Lung (tissue), 12 donors: ENCODE data around the gene LRGUK. TPM values are rescaled to one million over a fixed set of nuclear protein-coding genes. Genes with fewer than 3 reads are reported as not detected.

ENCODE experiments used
- ATAC-seq: fragments of 200-7000 bp; cut with Tn5 transposase; one replicate; pipeline ENCODE4 v1.9.1; 2020; ENCODE audit warnings: moderate number of reproducible peaks; ENCODE audit not compliant: insufficient read depth, low FRiP score
- DNase-seq, 3 donors: peaks; one replicate each; pipeline ENCODE4 v3.0.0-alpha.2; 2013 to 2017
- H3K27ac ChIP-seq, 2 donors: one replicate each; pipeline ENCODE4 v1.5.1; 2013; ENCODE audit warnings: mild to moderate bottlenecking in 2 of 2, moderate library complexity in 2 of 2, control low read depth in 1 of 2, inconsistent platforms in 1 of 2, low read depth in 1 of 2, low read length in 1 of 2
- H3K27me3 ChIP-seq, 3 donors: one replicate each; pipeline ENCODE4 v1.5.1; 2013; ENCODE audit warnings: low read length in 2 of 3; ENCODE audit not compliant: control insufficient read depth in 3 of 3, insufficient read depth in 3 of 3
- H3K36me3 ChIP-seq, 4 donors: one replicate each; pipeline ENCODE4 v1.5.1; 2013; ENCODE audit warnings: low read length in 4 of 4, mild to moderate bottlenecking in 1 of 4, moderate library complexity in 1 of 4; ENCODE audit not compliant: control insufficient read depth in 4 of 4, insufficient read depth in 4 of 4
- H3K4me1 ChIP-seq, 5 donors: one replicate each; pipeline ENCODE4 v1.5.1; 2013; ENCODE audit warnings: low read length in 5 of 5, mild to moderate bottlenecking in 2 of 5, moderate library complexity in 1 of 5; ENCODE audit not compliant: control insufficient read depth in 5 of 5, insufficient read depth in 5 of 5
- H3K4me3 ChIP-seq: one replicate; pipeline ENCODE4 v1.5.1; 2013; ENCODE audit warnings: mild to moderate bottlenecking, control low read depth, moderate library complexity
- H3K9ac ChIP-seq, 2 donors: one replicate each; pipeline ENCODE4 v1.5.1; 2013; ENCODE audit warnings: low read length in 2 of 2, control low read depth in 1 of 2; ENCODE audit not compliant: insufficient read depth in 1 of 2
- H3K9me3 ChIP-seq, 4 donors: one replicate each; pipeline ENCODE4 v1.5.1; 2013; ENCODE audit warnings: low read length in 3 of 4, mild to moderate bottlenecking in 1 of 4, moderate library complexity in 1 of 4; ENCODE audit not compliant: control insufficient read depth in 4 of 4, insufficient read depth in 3 of 4
- CTCF ChIP-seq: IDR thresholded peaks from 2 replicates; pipeline ENCODE4 v1.5.1; 2012; ENCODE audit warnings: mild to moderate bottlenecking; ENCODE audit errors: control extremely low read depth, extremely low read depth
- WGBS, 2 donors: extraction: QIAGEN DNeasy Blood & Tissue Kit; methylation state at CpG; one replicate each; pipeline ENCODE4 v1.1.7; 2013; 5-methylcytosine and 5-hydroxymethylcytosine counted together
- polyA plus RNA-seq, 2 donors: library from polyadenylated mRNA; stranded (reverse); fragments of 200-250 nt; gene quantifications; one replicate each; pipeline ENCODE4 v1.2.1, GENCODE V29; 2013
- total RNA-seq, 2 donors: library from RNA; depleted of rRNA in 1 of 2; stranded (reverse); fragments of >200 nt in 1 of 2; gene quantifications; one replicate each; pipeline ENCODE4 v1.2.1, GENCODE V29; 2014 to 2021
- donor health status: control.
- donor health status: control.
- donor health status: Bipolar disorder and iron deficiency.
- donor health status: healthy.
- donor health status: DM: yes; HTN: yes; CAD: no.

LRGUK gene
- total and polyA plus RNA-seq, 4 donors, result 0.55 to 10.4 (median 2.5) TPM

- WGBS, 2 donors, result 51 to 52% methylated on average over 2 of the region's 2 CpGs
- TF ChIP-seq CTCF, result no peak
- DNase-seq, result no peak
- no peaks in the 10 kb centered on the region for H3K27me3 ChIP-seq
- H3K4me3 ChIP-seq, result no peak overlapping the region
- H3K4me1 ChIP-seq, result no peaks in the 10 kb centered on the region
- peaks cover 0 to 2% (median 0%) of the 10 kb centered on the region in 4 donors for H3K9me3 ChIP-seq
- no peaks in the 10 kb centered on the region for H3K36me3 ChIP-seq
- no peak overlapping the region for H3K27ac ChIP-seq
- no peak for ATAC-seq
- no peak overlapping the region for H3K9ac ChIP-seq
Observed at GRCh38 chr7:134174795-134175261, 47.7 kb downstream of the LRGUK start.

- H3K27me3 ChIP-seq, result no peaks in the 10 kb centered on the region
- H3K9ac ChIP-seq, result no peak overlapping the region
Observed at GRCh38 chr7:134175334-134176036, 48.3 kb downstream of the LRGUK start.

GRCh38 chr7:134176037-134176350, 48.9 kb downstream of the LRGUK start:
- H3K9ac ChIP-seq, result no peak overlapping the region
- WGBS, 2 donors, result 89 to 93% methylated on average over 4 of the region's 4 CpGs

More at GRCh38 chr7:134175334-134176036, 48.3 kb downstream of the LRGUK start:
- 92% methylated on average over 6 of the region's 6 CpGs for WGBS, 2 donors
- ATAC-seq, result no peak
- Histone ChIP-seq H3K4me1 (no peaks in the 10 kb centered on the region), H3K9me3 (peaks cover 0 to 2% (median 0%) of the 10 kb centered on the region in 4 donors), H3K36me3 (no peaks in the 10 kb centered on the region), H3K4me3 (no peak overlapping the region), H3K27ac (no peak overlapping the region)
- DNase-seq, result no peak
- no peak for TF ChIP-seq CTCF

More at GRCh38 chr7:134176037-134176350, 48.9 kb downstream of the LRGUK start:
- ATAC-seq (no peak), DNase-seq (no peak)
- no peaks in the 10 kb centered on the region for H3K27me3 ChIP-seq
- no peak for TF ChIP-seq CTCF
- H3K4me3 ChIP-seq, result no peak overlapping the region
- no peaks in the 10 kb centered on the region for H3K36me3 ChIP-seq
- no peaks in the 10 kb centered on the region for H3K4me1 ChIP-seq
- H3K9me3 ChIP-seq, result peaks cover 0 to 2% (median 0%) of the 10 kb centered on the region in 4 donors
- H3K27ac ChIP-seq, result no peak overlapping the region
